GM21717 (cell line): ENCODE results near the gene LMNTD2.

Experiments used
- ATAC-seq: cut with Tn5 transposase; IDR thresholded peaks from one replicate; pipeline ENCODE4 v1.9.1; 2021; ENCODE audit warnings: mild to moderate bottlenecking, moderate library complexity; ENCODE audit not compliant: unreplicated experiment

LMNTD2 gene

DNA sequence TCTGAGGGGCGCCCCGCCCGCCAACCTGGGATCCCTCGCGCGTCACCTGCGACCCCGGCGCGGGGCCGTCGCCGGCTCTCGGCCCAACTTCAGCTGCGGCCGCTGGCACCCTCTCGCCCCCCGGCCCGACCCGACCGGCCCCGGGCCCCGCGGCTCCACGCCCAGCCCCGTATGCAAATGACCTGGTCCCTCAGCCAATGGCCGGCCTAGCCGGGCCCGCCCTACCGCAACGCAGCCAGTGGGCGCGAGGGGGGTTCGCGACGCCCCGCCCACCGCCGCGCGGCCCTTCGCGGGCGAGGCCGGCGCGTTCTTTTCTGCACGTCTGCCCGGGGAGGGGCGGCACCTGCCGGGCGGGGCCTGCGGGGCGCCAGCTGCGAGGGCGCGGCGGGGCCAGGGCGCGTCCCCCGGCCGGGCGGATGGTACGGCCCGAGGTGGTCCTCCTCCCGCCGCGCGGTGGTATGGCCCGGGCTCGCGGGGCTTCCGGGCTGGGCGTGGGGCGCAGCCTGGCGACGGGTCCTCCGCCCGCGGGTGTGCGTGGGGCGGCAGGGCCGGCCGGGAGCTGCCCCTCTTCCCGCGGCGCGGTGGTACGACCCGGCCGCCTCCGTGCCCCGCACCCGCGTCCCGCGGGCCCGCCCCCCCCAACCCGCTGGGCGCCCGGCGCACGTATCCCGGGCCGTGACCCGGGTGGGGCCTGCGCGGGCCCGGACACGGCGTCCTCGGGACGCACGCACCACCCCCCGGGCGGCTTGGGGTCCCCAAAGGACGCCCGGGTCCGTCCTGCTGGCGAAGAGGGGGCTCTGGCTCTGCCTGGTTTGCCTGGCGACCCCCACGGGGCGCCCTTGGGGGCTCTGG is 8.0 kb upstream of the LMNTD2 start:
- peak; percentile 73 for ATAC-seq

DNA sequence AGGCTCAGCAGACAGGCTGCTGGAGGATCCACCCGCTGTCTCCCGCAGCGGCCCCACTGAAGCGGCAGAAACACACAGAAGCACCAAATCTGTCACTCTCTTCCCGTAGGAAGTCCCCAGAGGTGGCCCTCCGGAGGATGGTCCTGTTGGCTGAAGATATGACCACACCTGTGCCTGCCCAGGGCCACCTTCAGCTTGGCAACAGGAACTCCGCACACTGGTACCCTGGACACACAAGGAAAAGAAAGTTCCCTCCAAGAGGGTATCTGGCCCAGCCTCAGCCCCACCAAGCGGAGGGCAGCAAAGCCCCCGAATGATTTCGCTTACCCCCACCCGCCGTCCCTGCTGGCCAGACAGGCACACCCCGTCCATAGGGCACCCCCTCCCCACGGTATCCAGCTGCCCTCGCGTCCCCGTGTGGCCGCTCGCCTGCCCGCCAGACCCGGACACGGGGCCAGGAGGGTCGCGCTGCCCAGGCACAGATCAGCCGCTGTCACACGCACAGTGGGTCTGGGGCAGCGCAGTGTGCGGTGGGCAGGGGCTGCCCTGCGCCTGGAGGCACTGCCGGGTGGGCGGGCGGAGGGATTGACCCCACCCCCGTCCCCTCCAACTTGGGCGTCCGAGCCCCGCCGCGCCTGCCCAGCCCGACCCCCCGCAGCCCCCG is 7.2 kb upstream of the LMNTD2 start:
- no peak for ATAC-seq

DNA sequence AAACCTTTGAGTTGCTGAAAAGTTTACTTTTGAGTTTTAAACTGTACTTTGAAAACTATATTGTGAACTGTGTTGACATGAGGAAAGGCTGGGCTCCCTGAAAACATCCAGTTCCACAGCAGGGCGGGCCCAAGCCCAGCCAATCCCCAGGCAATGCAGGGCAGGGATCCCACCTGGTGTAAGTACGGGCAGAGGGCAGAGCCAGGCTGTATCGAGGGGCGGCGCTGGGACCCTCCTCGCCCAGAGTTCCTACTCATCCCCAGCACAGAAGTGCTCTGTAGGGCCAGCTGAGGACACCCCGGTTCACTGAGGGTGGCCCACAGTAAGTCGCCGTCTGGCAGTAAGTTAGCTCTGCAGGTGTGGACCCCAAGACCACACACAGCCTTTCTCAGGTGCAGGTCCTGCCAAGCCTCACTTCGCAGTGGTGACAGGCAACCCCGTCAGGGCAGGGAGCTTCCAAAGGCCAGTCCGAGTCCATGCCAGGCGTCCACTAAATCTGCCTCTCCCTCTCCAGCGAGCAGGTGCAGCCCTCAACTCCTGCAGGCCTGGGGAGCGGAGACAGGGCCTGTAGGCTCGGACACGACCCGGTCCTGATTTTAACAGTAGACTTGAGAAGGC is 6.6 kb upstream of the LMNTD2 start:
- ATAC-seq: no peak

DNA sequence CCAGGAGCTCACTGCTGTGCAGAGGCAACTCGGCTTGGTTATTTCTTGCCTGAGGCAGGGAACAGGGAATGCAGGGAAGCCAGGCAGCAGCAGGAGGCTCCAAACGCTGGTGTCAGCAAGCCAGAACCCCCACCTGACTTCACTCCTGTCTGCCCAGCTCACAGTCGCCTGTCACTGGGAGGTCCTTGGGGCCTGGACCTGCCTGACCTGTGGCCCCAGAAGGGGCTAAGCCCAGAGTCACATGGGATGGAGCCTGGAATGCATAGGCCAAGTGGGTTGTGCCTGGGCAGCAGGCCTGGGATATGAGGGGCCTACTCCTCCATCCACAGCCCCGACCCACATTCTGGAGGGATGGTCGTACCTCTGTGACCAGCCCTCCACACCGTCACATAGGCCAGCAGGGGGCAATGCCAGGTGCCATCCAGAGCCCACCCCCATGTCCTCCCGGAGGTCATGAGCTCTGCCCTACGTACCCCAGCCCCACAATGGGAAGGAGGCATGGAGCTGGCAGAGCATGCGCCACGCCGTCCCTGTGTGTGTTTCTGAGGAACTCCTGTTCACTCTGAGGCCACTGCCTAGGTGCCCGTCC is 5.5 kb upstream of the LMNTD2 start:
- no peak for ATAC-seq

DNA sequence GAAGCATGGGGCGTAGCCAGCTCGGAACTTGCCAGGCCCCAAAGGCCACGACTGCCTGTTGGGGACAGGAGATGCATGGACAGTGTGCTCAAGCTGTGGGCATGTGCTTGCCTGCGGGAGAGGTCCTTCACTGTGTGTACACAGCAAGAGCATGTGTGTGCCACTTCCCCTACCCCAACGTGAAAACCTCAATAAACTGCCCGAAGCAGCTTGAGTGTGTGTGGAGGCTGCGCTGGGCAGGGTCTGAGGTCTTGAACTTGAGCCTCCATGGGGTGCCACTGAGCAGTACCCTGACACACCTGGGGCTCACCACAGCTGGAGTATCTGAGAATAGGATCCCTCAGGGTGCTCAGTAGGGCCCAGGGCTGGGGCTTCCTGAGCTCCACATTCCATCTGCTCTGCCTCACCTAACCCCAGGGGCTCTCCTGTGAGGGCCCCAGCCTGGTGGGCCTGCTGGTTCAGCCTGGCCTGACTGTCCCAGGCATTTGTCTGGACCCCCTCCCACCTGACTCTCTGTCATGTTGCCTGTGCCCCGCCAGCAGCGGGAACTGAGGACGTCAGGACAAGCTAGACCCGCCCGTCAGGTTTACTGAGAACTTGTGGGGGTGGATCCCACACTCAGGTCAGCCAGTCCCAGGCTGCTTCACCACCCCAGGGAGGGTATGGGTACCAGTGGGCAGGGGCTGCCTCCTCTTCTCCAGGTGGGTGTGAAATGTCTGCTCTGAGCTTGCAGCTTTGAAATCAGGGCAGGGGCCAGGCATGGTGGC is 3.5 kb upstream of the LMNTD2 start:
- no peak for ATAC-seq

DNA sequence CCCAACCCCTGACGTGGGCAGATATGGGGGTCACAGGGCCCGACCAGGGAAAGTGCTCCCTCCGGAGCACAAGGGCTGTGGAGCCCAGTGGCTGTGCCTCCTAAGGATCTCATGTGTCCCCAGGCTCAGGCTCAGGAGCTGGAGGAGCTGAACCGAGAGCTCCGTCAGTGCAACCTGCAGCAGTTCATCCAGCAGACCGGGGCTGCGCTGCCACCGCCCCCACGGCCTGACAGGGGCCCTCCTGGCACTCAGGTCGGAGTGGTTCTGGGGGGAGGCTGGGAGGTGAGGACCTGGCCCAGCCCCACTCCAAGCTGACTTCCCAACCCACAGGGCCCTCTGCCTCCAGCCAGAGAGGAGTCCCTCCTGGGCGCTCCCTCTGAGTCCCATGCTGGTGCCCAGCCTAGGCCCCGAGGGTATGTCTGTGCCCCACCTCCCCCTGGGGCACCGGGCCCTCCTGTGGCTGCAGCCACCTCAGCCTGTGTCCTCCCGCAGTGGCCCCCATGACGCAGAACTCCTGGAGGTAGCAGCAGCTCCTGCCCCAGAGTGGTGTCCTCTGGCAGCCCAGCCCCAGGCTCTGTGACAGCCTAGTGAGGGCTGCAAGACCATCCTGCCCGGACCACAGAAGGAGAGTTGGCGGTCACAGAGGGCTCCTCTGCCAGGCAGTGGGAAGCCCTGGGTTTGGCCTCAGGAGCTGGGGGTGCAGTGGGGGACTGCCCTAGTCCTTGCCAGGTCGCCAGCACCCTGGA is 2.7 kb upstream of the LMNTD2 start:
- ATAC-seq: no peak

DNA sequence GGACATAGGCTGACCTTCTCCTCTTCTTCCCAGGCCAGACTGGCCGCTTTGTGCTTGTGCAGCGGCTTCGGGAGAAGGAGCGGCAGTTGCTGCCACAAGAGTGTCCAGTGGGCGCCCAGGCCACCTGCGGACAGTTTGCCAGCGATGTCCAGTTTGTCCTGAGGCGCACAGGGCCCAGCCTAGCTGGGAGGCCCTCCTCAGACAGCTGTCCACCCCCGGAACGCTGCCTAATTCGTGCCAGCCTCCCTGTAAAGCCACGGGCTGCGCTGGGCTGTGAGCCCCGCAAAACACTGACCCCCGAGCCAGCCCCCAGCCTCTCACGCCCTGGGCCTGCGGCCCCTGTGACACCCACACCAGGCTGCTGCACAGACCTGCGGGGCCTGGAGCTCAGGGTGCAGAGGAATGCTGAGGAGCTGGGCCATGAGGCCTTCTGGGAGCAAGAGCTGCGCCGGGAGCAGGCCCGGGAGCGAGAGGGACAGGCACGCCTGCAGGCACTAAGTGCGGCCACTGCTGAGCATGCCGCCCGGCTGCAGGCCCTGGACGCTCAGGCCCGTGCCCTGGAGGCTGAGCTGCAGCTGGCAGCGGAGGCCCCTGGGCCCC is 1.6 kb upstream of the LMNTD2 start:
- ATAC-seq: no peak

DNA sequence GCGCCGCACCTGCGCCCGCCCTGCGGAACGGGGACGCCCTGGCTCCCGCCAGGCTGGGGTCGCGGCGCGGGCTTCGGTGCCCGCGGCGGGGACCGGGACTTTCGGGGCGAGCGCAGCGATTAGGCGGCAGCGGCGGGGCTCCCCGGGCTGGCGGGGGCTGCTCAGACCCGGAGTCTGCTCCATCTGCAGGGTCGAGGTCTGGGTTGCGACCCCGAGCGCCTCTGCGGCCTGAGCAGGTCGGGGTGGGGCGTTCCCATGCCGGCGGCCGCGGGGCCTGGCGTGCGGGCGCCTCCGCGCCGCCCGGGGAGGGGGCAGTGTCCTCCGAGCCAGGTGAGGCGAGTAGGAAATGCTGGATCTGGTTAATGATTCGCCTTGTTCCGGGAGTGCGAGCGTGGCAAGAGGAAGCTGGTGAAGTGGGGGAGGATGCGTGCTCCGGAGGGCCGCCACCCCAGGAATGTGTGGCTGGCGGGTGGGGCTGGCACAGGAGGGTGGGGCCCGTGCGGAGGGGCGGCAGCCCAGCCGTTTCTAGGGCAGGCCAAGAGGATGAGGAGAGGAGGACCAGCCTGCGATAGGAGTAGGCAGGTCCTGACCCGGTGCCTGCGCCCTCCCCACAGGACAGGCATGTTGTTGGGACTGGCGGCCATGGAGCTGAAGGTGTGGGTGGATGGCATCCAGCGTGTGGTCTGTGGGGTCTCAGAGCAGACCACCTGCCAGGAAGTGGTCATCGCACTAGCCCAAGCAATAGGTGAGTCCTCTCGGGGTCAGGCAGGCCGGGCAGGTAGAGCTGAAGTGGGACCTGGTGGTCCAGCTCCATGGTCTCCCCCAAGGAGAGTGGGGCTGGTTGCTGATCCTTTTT is 838 bp upstream of the LMNTD2 start:
- peak; percentile 5 for ATAC-seq

DNA sequence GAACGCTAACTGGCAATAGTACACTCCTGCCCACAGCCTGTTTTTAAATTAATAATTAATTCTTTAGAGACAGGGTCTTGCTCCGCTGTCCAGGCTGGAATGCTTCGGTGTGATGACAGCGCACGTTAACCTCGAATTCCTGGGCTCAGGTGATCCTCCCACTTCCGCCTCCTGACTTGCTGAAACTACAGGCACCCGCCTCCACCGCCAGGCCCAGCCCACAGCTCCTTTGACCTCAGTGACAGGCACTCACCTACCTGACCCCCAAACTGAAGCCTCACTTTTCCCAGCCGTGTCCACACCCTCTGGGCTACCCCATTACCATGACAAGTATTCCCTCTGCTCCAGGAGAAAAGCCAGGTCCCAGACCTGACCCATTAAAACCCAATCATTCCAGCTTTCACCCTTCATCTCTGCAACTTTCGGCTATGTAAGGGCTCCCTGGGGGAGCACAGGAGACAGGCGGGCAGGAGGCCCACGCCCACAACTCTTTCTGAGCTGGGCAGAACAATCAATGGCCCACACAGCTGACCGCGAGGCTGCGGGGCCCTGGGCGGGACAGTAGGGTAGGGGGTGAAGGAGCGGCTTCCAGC is 730 bp downstream of the LMNTD2 start:
- no peak for ATAC-seq

DNA sequence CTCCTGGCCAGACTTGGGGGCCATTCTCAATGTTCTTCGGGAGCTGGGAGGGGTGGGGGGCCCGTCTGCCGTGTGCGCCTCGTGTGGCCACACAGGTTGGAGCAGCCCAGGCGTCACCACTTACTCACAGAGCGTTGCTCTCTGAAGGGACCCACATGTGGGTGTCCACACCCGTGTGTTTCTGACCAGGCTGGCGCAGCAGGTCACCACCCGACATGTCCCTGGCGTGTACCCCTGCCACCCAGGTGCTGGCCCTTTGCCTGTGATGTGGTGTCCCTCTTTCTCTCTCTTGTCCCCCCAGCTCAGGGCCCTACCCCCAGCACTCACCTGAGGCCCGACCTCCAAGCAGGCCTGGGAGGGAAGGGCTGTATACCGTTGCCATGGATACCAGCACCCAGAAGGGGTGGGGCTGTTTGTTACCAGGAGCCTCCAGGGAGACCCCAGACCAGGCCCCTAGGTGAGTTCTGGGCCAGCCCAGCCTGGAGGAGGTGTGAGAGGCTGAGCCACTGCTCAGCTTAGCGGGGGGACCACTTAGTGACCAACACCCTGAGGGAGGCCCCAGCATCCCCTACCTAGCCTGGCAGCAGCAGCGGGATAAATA is 1.4 kb downstream of the LMNTD2 start:
- ATAC-seq: no peak

DNA sequence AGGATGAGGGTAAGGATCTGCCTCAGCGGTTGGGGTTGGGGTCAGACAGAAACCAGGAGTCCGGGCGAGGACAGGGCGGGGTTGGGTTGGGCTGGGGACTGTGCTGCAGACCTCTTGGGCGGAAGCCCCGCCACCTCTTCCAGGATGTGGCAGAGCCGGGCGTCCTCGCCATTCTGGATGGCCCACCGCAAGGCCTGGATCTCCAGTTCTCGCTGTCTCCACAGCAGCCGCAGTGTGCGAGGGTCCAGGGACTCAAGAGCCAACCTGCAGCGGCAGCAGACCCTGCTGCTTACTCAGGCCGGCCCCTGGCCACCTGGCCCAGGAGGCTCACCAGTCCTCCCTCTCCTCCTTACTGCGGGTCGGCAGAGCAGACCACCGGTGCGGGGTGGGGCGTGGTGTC is 2.0 kb downstream of the LMNTD2 start:
- ATAC-seq: no peak

DNA sequence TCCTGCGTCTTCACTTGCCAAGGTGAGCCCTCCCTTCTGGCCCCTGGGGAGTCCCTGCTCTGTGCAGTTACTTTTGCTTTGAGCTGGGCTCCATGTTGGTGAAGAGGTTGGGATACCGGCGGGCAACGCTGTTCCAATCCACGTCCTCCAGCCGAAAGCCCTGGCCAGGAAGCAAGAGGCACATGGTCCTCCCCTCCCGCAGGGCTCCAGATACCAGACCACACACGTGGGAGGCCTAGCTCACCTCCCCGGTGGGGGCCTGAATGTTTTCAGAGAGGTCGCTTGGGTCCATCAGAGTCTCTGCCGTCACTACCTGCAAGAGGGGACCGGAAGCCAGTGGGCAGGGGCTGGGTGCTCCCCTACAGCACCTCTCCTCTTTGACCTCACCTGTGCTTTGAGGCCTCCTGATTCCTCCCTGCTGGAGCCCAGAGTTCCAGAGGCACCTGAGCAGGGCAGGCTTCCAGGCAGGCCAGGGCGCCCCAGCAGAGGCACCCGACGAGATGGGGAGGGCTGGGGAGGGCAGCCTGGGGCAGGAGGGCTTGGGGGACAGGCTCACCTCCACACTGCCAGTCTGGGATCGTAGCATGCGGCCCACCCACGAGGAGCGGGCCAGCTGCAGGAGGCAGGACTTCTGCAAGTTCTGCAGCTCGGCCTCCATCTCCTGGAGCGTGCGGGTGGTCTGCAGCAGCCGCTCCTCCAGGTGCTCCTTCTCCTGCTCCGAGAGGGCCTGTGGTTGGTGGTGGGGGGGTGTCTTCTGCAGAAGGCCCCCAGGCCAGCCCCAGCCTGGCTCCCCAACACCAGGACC is 3.0 kb downstream of the LMNTD2 start:
- ATAC-seq: no peak

DNA sequence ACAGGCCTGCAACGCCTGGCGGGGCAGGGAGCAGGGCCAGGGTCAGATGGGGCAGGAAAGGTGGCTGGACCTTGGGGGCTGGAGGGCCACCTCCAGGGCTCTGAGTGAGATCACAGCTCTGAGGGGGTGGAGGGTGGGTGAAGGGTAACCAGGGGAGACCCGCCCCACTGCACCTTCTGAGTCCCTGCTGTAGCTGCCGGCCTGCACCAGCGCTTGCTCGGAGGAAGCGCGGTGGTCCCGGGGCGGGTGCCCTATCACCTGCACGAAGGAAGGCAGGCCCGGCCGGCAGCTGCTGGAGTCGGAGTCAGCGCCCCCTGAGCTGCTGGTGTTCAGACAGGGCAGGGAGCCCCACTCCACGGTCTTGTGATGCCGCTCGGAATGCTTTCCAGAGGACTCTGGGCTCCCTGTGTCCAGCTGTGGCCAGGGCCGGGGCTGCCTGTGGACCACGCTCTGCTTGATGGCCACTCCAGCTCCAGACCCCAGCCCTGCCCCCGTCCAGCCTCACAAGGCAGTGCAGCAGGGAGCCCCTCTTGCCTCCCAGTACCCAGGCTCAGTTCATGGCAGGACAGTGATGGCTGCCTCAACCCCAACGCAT is 3.8 kb downstream of the LMNTD2 start:
- no peak for ATAC-seq

DNA sequence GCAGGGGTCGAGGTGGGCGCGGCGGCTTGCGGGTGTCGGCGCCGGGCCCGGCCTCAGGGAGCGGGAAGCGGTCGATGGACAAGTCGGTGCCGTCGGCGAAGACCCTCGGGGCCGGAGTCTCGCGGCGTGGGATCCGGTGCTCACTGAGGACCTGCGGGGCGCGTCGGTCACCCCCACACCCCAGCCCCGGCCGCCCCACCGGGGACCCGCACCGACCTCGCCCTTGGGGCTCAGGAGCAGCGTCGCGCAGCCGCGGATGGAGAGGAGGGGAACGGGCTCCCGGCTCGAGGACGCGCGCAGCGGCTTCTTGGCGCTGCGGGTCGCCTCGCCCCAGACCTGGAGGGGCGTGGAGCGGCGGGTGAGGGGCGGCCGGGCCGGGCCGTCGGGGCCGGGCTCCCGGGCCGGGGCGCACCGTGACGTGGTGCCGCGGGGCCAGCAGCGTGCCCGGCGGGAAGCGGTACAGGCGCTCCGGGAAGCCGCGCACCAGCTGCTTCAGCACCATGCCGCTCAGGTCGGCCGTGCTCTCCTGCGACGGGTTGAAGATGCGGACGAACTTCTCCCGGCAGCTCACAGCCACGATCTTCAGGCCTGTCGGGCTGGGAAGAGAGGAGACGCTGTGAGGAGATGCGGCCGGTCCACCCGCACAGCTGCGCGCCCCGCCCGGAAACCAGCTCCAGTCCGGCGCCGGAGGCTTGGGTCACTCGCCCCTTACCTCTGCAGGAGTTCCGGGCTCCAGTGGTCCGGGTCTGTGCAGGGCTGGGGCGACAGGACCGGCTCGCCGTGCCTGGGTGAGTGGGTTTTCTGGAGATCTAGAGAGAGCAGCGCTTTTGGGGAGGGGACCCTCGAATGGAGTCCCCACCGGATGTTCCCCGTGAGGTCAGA is 4.5 kb downstream of the LMNTD2 start:
- ATAC-seq: no peak

DNA sequence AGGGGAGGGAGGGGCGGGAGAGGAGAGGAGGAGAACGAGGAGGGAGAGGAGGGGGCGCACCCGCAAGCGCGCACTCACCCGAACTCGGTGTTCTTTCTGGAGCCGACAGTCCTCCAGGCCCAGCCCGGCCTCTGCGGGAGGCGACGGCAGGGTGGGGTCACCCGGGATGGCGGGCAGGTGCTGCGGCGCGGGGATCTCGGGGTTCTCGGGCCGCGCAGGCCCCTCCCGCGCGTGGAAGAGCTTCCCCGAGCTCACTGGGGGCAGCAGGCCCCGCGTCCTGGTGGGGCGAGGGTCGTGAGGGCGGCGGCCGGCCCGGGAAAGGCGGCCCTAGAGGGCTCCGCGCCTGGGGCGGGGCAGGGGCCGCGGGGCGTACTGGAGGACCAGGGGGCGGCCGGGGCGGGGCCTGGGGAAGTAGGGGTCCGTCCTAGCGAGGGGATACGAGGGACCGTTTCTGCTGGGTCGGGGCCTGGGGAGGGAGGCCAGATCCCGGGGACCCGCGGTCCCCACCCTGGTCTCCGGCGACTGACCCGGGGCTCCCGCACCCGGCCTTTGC is 5.2 kb downstream of the LMNTD2 start:
- no peak for ATAC-seq
